ENCODE measurements around the gene CHRM2. TPM values are rescaled to one million over a fixed set of nuclear protein-coding genes. Genes with fewer than 3 reads are reported as not detected.
"Not testable (repeated sequence)": the region's sequence is repeated elsewhere in the genome, so short reads cannot be mapped to it uniquely, and the experiment has no call there.

CHRM2 gene
- not detected in 2 replicates for total RNA-seq

- no peak for DNase-seq (ENCODE audit: low spot score)
- Mint-ChIP-seq H3K36me3 (ENCODE audit: low read depth) (no peaks in the 10 kb centered on the region), H3K9me3 (no peaks in the 10 kb centered on the region), H3K4me1 (ENCODE audit: low read depth) (no peaks in the 10 kb centered on the region), H3K27me3 (ENCODE audit: insufficient read depth) (peaks cover 20% of the 10 kb centered on the region), H3K27ac (no peak within 1 kb of the TSS), H3K4me3 (no peak within 1 kb of the TSS)
- intact Hi-C loops (cut with micrococcal nuclease), result no loop called here
Observed at GRCh38 chr7:136868496-136869000, at the start of gene CHRM2. Gene CHRM2, plus strand, starts transcription at chr7:136868652. Its CDS starts 146,214 bp downstream, at chr7:137014866.

GRCh38 chr7:136831398-136831797 is 37.1 kb upstream of the CHRM2 start:
- H3K27ac Mint-ChIP-seq; H3K9me3 Mint-ChIP-seq; H3K36me3 Mint-ChIP-seq (ENCODE audit: low read depth); H3K4me1 Mint-ChIP-seq (ENCODE audit: low read depth); intact Hi-C loops (cut with micrococcal nuclease); DNase-seq (ENCODE audit: low spot score); H3K27me3 Mint-ChIP-seq (ENCODE audit: insufficient read depth); H3K4me3 Mint-ChIP-seq: not testable (repeated sequence)

GRCh38 chr7:136845899-136846465 is 22.5 kb upstream of the CHRM2 start:
- Mint-ChIP-seq H3K4me1 (ENCODE audit: low read depth) (no peaks in the 10 kb centered on the region), H3K27me3 (ENCODE audit: insufficient read depth) (no peaks in the 10 kb centered on the region), H3K27ac (no peak overlapping the region), H3K36me3 (ENCODE audit: low read depth) (no peaks in the 10 kb centered on the region), H3K4me3 (no peak overlapping the region), H3K9me3 (peaks cover 3% of the 10 kb centered on the region)
- DNase-seq (ENCODE audit: low spot score), result no peak
- intact Hi-C loops (cut with micrococcal nuclease), result no loop called here

GRCh38 chr7:136847858-136848257 is 20.6 kb upstream of the CHRM2 start:
- Mint-ChIP-seq H3K4me1 (ENCODE audit: low read depth) (no peaks in the 10 kb centered on the region), H3K36me3 (ENCODE audit: low read depth) (no peaks in the 10 kb centered on the region), H3K4me3 (no peak overlapping the region), H3K27me3 (ENCODE audit: insufficient read depth) (no peaks in the 10 kb centered on the region), H3K9me3 (peaks cover 3% of the 10 kb centered on the region), H3K27ac (no peak overlapping the region)
- intact Hi-C loops (cut with micrococcal nuclease), result no loop called here
- no peak for DNase-seq (ENCODE audit: low spot score)

GRCh38 chr7:136853654-136854053 is 14.8 kb upstream of the CHRM2 start:
- H3K4me3 Mint-ChIP-seq, result no peak overlapping the region
- H3K36me3 Mint-ChIP-seq (ENCODE audit: low read depth), result no peaks in the 10 kb centered on the region
- no peak for DNase-seq (ENCODE audit: low spot score)
- no peaks in the 10 kb centered on the region for H3K27me3 Mint-ChIP-seq (ENCODE audit: insufficient read depth)
- peaks cover 16% of the 10 kb centered on the region for H3K9me3 Mint-ChIP-seq
- no peak overlapping the region for H3K27ac Mint-ChIP-seq
- intact Hi-C loops (cut with micrococcal nuclease), result no loop called here
- H3K4me1 Mint-ChIP-seq (ENCODE audit: low read depth), result no peaks in the 10 kb centered on the region

- H3K4me1 Mint-ChIP-seq (ENCODE audit: low read depth), result no peaks in the 10 kb centered on the region
- H3K27ac Mint-ChIP-seq, result no peak overlapping the region
- H3K4me3 Mint-ChIP-seq, result no peak overlapping the region
- peaks cover 13% of the 10 kb centered on the region for H3K9me3 Mint-ChIP-seq
- H3K27me3 Mint-ChIP-seq (ENCODE audit: insufficient read depth), result no peaks in the 10 kb centered on the region
- intact Hi-C loops (cut with micrococcal nuclease), result no loop called here
- no peaks in the 10 kb centered on the region for H3K36me3 Mint-ChIP-seq (ENCODE audit: low read depth)
- DNase-seq (ENCODE audit: low spot score), result no peak
Observed at GRCh38 chr7:136857573-136857972, 10.9 kb upstream of the CHRM2 start.

GRCh38 chr7:136859803-136860202 is 8.6 kb upstream of the CHRM2 start:
- intact Hi-C loops (cut with micrococcal nuclease), result no loop called here
- DNase-seq (ENCODE audit: low spot score), result no peak
- Mint-ChIP-seq H3K4me3 (no peak overlapping the region), H3K27ac (no peak overlapping the region), H3K36me3 (ENCODE audit: low read depth) (no peaks in the 10 kb centered on the region), H3K27me3 (ENCODE audit: insufficient read depth) (no peaks in the 10 kb centered on the region), H3K4me1 (ENCODE audit: low read depth) (no peaks in the 10 kb centered on the region), H3K9me3 (peaks cover 10% of the 10 kb centered on the region)

GRCh38 chr7:136865236-136865635 is 3.2 kb upstream of the CHRM2 start:
- H3K27ac Mint-ChIP-seq, result no peak overlapping the region
- H3K36me3 Mint-ChIP-seq (ENCODE audit: low read depth), result no peaks in the 10 kb centered on the region
- no peaks in the 10 kb centered on the region for H3K4me1 Mint-ChIP-seq (ENCODE audit: low read depth)
- no peak for DNase-seq (ENCODE audit: low spot score)
- H3K9me3 Mint-ChIP-seq, result no peaks in the 10 kb centered on the region
- H3K4me3 Mint-ChIP-seq, result no peak overlapping the region
- peaks cover 5% of the 10 kb centered on the region for H3K27me3 Mint-ChIP-seq (ENCODE audit: insufficient read depth)
- intact Hi-C loops (cut with micrococcal nuclease), result no loop called here

- Mint-ChIP-seq H3K27ac (no peak overlapping the region), H3K4me1 (ENCODE audit: low read depth) (no peaks in the 10 kb centered on the region), H3K36me3 (ENCODE audit: low read depth) (no peaks in the 10 kb centered on the region), H3K9me3 (no peaks in the 10 kb centered on the region), H3K27me3 (ENCODE audit: insufficient read depth) (peaks cover 9% of the 10 kb centered on the region), H3K4me3 (no peak overlapping the region)
- intact Hi-C loops (cut with micrococcal nuclease), result no loop called here
- no peak for DNase-seq (ENCODE audit: low spot score)
Observed at GRCh38 chr7:136865777-136866176, 2.7 kb upstream of the CHRM2 start.

GRCh38 chr7:136869001-136869961 is 829 bp downstream of the CHRM2 start:
- Mint-ChIP-seq H3K27ac (no peak overlapping the region), H3K9me3 (no peaks in the 10 kb centered on the region), H3K4me3 (no peak overlapping the region), H3K4me1 (ENCODE audit: low read depth) (no peaks in the 10 kb centered on the region), H3K27me3 (ENCODE audit: insufficient read depth) (peaks cover 20% of the 10 kb centered on the region), H3K36me3 (ENCODE audit: low read depth) (no peaks in the 10 kb centered on the region)
- no peak for DNase-seq (ENCODE audit: low spot score)
- intact Hi-C loops (cut with micrococcal nuclease), result no loop called here

GRCh38 chr7:136869991-136870865 is 1.8 kb downstream of the CHRM2 start:
- Mint-ChIP-seq H3K27me3 (ENCODE audit: insufficient read depth) (peaks cover 20% of the 10 kb centered on the region), H3K9me3 (no peaks in the 10 kb centered on the region), H3K4me1 (ENCODE audit: low read depth) (no peaks in the 10 kb centered on the region), H3K36me3 (ENCODE audit: low read depth) (no peaks in the 10 kb centered on the region), H3K4me3 (no peak overlapping the region), H3K27ac (no peak overlapping the region)
- intact Hi-C loops (cut with micrococcal nuclease), result no loop called here
- DNase-seq (ENCODE audit: low spot score), result no peak

GRCh38 chr7:136870866-136871487 is 2.5 kb downstream of the CHRM2 start:
- no peak for DNase-seq (ENCODE audit: low spot score)
- Mint-ChIP-seq H3K9me3 (no peaks in the 10 kb centered on the region), H3K27ac (no peak overlapping the region), H3K4me1 (ENCODE audit: low read depth) (no peaks in the 10 kb centered on the region), H3K27me3 (ENCODE audit: insufficient read depth) (peaks cover 20% of the 10 kb centered on the region), H3K36me3 (ENCODE audit: low read depth) (no peaks in the 10 kb centered on the region), H3K4me3 (no peak overlapping the region)
- intact Hi-C loops (cut with micrococcal nuclease), result no loop called here
